Erythroblast (primary cell): ENCODE results near the gene ZFYVE28.

Experiments used
- GATA1 ChIP-seq: IDR thresholded peaks from 2 replicates; pipeline ENCODE4 v1.6.1; 2011; ENCODE audit warnings: low read depth, mild to moderate bottlenecking, control low read depth, low read length, moderate library complexity
- POLR2A ChIP-seq: IDR thresholded peaks from 2 replicates; pipeline ENCODE4 v1.6.1; 2011; ENCODE audit warnings: mild to moderate bottlenecking, low read length

- TF ChIP-seq POLR2A (no peak), GATA1 (no peak)
Measured at GRCh38 chr4:2333356-2333841, 85.0 kb downstream of the ZFYVE28 start.
